IMR-90 (cell line): ENCODE results near the gene MLLT10. TPM values are rescaled to one million over a fixed set of nuclear protein-coding genes. Genes with fewer than 3 reads are reported as not detected.

Experiments
- ATAC-seq: fragments of 200-7000 bp; cut with Tn5 transposase; 2 replicates; pipeline ENCODE4 v1.9.1; 2020; ENCODE audit warnings: low read depth, mild to moderate bottlenecking, moderate library complexity
- BruUV-seq: library from RNA; stranded (reverse); fragments of 400-500 nt; replicated peaks from 2 replicates; lab custom pipeline; 2021; lab: Mats Ljungman, UMichigan
- CTCF ChIA-PET: fragments of 300-600 bp; formaldehyde crosslinking; extraction: SDS; loops from one replicate; lab custom pipeline; 2021; ENCODE audit warnings: antibody characterized with exemption; lab: Yijun Ruan, JAX
- POLR2A ChIA-PET: fragments of 300-600 bp; sonication (Branson Sonifier 250); formaldehyde crosslinking; loops from one replicate; lab custom pipeline; 2022; ENCODE audit warnings: antibody characterized with exemption; ENCODE audit not compliant: unreplicated experiment; lab: Charles Lee
- DNase-seq: peaks from one replicate; pipeline ENCODE4 v3.0.0; 2013
- H2AFZ ChIP-seq: replicated peaks from 2 replicates; pipeline ENCODE3; 2013; ENCODE audit warnings: low read length, mild to moderate bottlenecking; ENCODE audit not compliant: poor library complexity
- H2AK5ac ChIP-seq: 2 replicates; pipeline ENCODE4 v1.6.1; 2013; ENCODE audit warnings: low read depth, low read length, inconsistent platforms
- H2AK9ac ChIP-seq: replicated peaks from 2 replicates; pipeline ENCODE3; 2013; ENCODE audit warnings: mild to moderate bottlenecking, low read depth, low read length, moderate library complexity; ENCODE audit not compliant: poor library complexity
- H2BK120ac ChIP-seq: 2 replicates; pipeline ENCODE4 v1.6.1; 2013; ENCODE audit warnings: low read depth, low read length, inconsistent platforms
- H2BK15ac ChIP-seq: 3 replicates; pipeline ENCODE4 v1.6.1; 2013; ENCODE audit warnings: low read depth, low read length, inconsistent platforms
- H2BK20ac ChIP-seq: 2 replicates; pipeline ENCODE4 v1.6.1; 2013; ENCODE audit warnings: low read depth, mild to moderate bottlenecking, inconsistent platforms, low read length, moderate library complexity
- H2BK5ac ChIP-seq: 2 replicates; pipeline ENCODE4 v1.6.1; 2013; ENCODE audit warnings: mild to moderate bottlenecking, low read depth, low read length, inconsistent platforms; ENCODE audit not compliant: poor library complexity, severe bottlenecking
- H3K14ac ChIP-seq: replicated peaks from 2 replicates; pipeline ENCODE4 v1.6.1; 2013; ENCODE audit warnings: low read depth, low read length, inconsistent platforms
- H3K18ac ChIP-seq: 2 replicates; pipeline ENCODE4 v1.6.1; 2013; ENCODE audit warnings: low read depth, low read length, control low read depth
- H3K23ac ChIP-seq: 2 replicates; pipeline ENCODE4 v1.6.1; 2013; ENCODE audit warnings: low read depth, low read length, inconsistent platforms
- H3K27ac ChIP-seq: 2 replicates; pipeline ENCODE4 v1.5.1; 2013; ENCODE audit warnings: mild to moderate bottlenecking, control low read depth, low read length; ENCODE audit not compliant: insufficient read depth
- H3K27me3 ChIP-seq: 2 replicates; pipeline ENCODE4 v1.6.1; 2013; ENCODE audit warnings: low read length; ENCODE audit not compliant: control insufficient read depth, insufficient read depth
- H3K36me3 ChIP-seq: 2 replicates; pipeline ENCODE4 v1.6.1; 2013; ENCODE audit warnings: low read length, mixed read lengths; ENCODE audit not compliant: control insufficient read depth, insufficient read depth
- H3K4ac ChIP-seq: 2 replicates; pipeline ENCODE4 v1.6.1; 2013; ENCODE audit warnings: low read depth, low read length, inconsistent platforms
- H3K4me1 ChIP-seq: 2 replicates; pipeline ENCODE4 v1.6.1; 2013; ENCODE audit warnings: low read length, mixed read lengths; ENCODE audit not compliant: control insufficient read depth, insufficient read depth
- H3K4me2 ChIP-seq: 2 replicates; pipeline ENCODE4 v1.6.1; 2013; ENCODE audit warnings: low read depth, mild to moderate bottlenecking, control low read depth, low read length, moderate library complexity
- H3K4me3 ChIP-seq: 2 replicates; pipeline ENCODE4 v1.5.1; 2013; ENCODE audit warnings: low read depth, mild to moderate bottlenecking, control low read depth, low read length, moderate library complexity; ENCODE audit not compliant: insufficient read depth
- H3K56ac ChIP-seq: 2 replicates; pipeline ENCODE4 v1.6.1; 2013; ENCODE audit warnings: low read length, inconsistent platforms; ENCODE audit not compliant: insufficient read depth; ENCODE audit errors: extremely low read depth
- H3K79me1 ChIP-seq, 2 experiments: 2 replicates each; pipeline ENCODE4 v1.6.1; 2013; ENCODE audit warnings: low read length in 2 of 2, inconsistent platforms in 1 of 2, low read depth in 1 of 2
- H3K9ac ChIP-seq: 2 replicates; pipeline ENCODE4 v1.6.1; 2013; ENCODE audit warnings: low read depth, low read length, control low read depth
- H3K9me1 ChIP-seq: 2 replicates; pipeline ENCODE4 v1.6.1; 2013; ENCODE audit warnings: low read length, inconsistent platforms; ENCODE audit not compliant: insufficient read depth
- H3K9me3 ChIP-seq: 2 replicates; pipeline ENCODE4 v1.6.1; 2013; ENCODE audit warnings: low read length; ENCODE audit not compliant: control insufficient read depth, insufficient read depth
- H4K20me1 ChIP-seq: 2 replicates; pipeline ENCODE4 v1.6.1; 2013; ENCODE audit warnings: low read length, inconsistent platforms; ENCODE audit not compliant: insufficient read depth
- H4K5ac ChIP-seq: 2 replicates; pipeline ENCODE4 v1.6.1; 2013; ENCODE audit warnings: mild to moderate bottlenecking, low read depth, low read length, control low read depth
- H4K8ac ChIP-seq, 2 experiments: 2 replicates each; pipeline ENCODE4 v1.6.1; 2013; ENCODE audit warnings: low read depth in 2 of 2, low read length in 2 of 2, control low read depth in 1 of 2, inconsistent platforms in 1 of 2
- H4K91ac ChIP-seq: 2 replicates; pipeline ENCODE4 v1.6.1; 2013; ENCODE audit warnings: low read depth, low read length, inconsistent platforms; ENCODE audit not compliant: insufficient read depth
- BHLHE40 ChIP-seq: fragments of 150-350 bp; IDR thresholded peaks from 2 replicates; pipeline ENCODE4 v1.6.1; 2016; ENCODE audit warnings: mild to moderate bottlenecking, low read depth, low read length
- CHD1 ChIP-seq: IDR thresholded peaks from 2 replicates; pipeline ENCODE4 v1.6.1; 2012; ENCODE audit warnings: low read depth, low read length, improper control_type of control experiment
- ELK1 ChIP-seq: fragments of 150-350 bp; IDR thresholded peaks from 2 replicates; pipeline ENCODE4 v1.6.1; 2016; ENCODE audit warnings: low read depth, mild to moderate bottlenecking, low read length, moderate library complexity, borderline replicate concordance
- FOS ChIP-seq: fragments of 150-350 bp; IDR thresholded peaks from 2 replicates; pipeline ENCODE4 v1.6.1; 2016; ENCODE audit warnings: low read depth, low read length
- MAZ ChIP-seq: IDR thresholded peaks from 2 replicates; pipeline ENCODE4 v1.6.1; 2012; ENCODE audit warnings: low read depth, mild to moderate bottlenecking, low read length, improper control_type of control experiment, moderate library complexity, borderline replicate concordance
- POLR2A ChIP-seq: IDR thresholded peaks from 2 replicates; pipeline ENCODE4 v1.6.1; 2012; ENCODE audit warnings: mild to moderate bottlenecking, low read depth, low read length
- RCOR1 ChIP-seq: IDR thresholded peaks from 2 replicates; pipeline ENCODE4 v1.6.1; 2012; ENCODE audit warnings: mild to moderate bottlenecking, low read length, improper control_type of control experiment; ENCODE audit not compliant: insufficient replicate concordance
- RFX5 ChIP-seq: IDR thresholded peaks from 2 replicates; pipeline ENCODE4 v1.8.0; 2012; ENCODE audit warnings: low read depth, mild to moderate bottlenecking, low read length, moderate library complexity
- SMC3 ChIP-seq: fragments of 150-350 bp; IDR thresholded peaks from 2 replicates; pipeline ENCODE4 v1.6.1; 2016; ENCODE audit warnings: low read depth, mild to moderate bottlenecking, antibody characterized with exemption, low read length, moderate library complexity
- WGBS, 2 experiments: methylation state at CpG; one replicate each; pipeline versions ENCODE4 v1.1.5 to v1.1.7; 2013; ENCODE audit warnings: missing lambda C conversion rate in 2 of 2; ENCODE audit not compliant: insufficient read length in 1 of 2; ENCODE audit errors: extremely low coverage in 2 of 2; 5-methylcytosine and 5-hydroxymethylcytosine counted together
- dilution Hi-C: fragments of 300-500 bp; cut with HindIII; formaldehyde crosslinking; loops from one replicate; pipeline ENCODE4 v1.14.3; 2018; ENCODE audit warnings: low sequenced_read_pairs; ENCODE audit not compliant: unreplicated experiment
- in situ Hi-C: fragments of 300-500 bp; cut with MboI; formaldehyde crosslinking; loops from 3 replicates; pipeline ENCODE4 v1.14.3; 2019; ENCODE audit warnings: low sequenced_read_pairs, inconsistent platforms, mixed read lengths
- intact Hi-C: fragments of 100-400 bp; cut with micrococcal nuclease; formaldehyde crosslinking; loops from 2 replicates; pipeline ENCODE4 v1.10.0; 2022
- polyA plus RNA-seq, 3 experiments: library from polyadenylated mRNA; depleted of rRNA; stranded (reverse); fragments of >200 nt; gene quantifications; 2 replicates each; pipeline ENCODE4 v1.2.3, GENCODE V29; 2012; ENCODE audit warnings: low replicate concordance in 1 of 3
- total RNA-seq: library from RNA; depleted of rRNA; stranded (reverse); fragments of >200 nt; gene quantifications from 2 replicates; pipeline ENCODE4 v1.2.3, GENCODE V29; 2012

The MLLT10 gene
- total and polyA plus RNA-seq, 2 of the 4 experiments (the other 2 are of a cell fraction), result 22.5 to 29.0 TPM

GRCh38 chr10:21751341-21752310 lies 217.6 kb downstream of the MLLT10 start:
- Histone ChIP-seq H3K18ac (no peak overlapping the region), H2BK20ac (no peak overlapping the region), H3K23ac (no peak overlapping the region), H4K8ac (no peak overlapping the region), H3K56ac (no peak overlapping the region), H2AK9ac (no peak overlapping the region), H2BK5ac (no peak overlapping the region), H3K27me3 (no peaks in the 10 kb centered on the region), H3K4me2 (no peak overlapping the region), H4K91ac (no peak overlapping the region), H3K9me3 (no peaks in the 10 kb centered on the region), H2BK120ac (no peak overlapping the region), H3K79me1 (no peaks in the 10 kb centered on the region), H3K9ac (no peak overlapping the region), H3K4ac (no peak overlapping the region), H3K4me1 (no peaks in the 10 kb centered on the region), H2AK5ac (no peak overlapping the region), H3K4me3 (no peak overlapping the region), H4K5ac (no peak overlapping the region), H3K9me1 (no peaks in the 10 kb centered on the region), H2AFZ (no peak overlapping the region), H3K27ac (no peak overlapping the region), H2BK15ac (no peak overlapping the region), H3K14ac (no peak overlapping the region), H3K36me3 (peaks cover 3% of the 10 kb centered on the region; the same call in 1 of the 2 replicates), H4K20me1 (no peaks in the 10 kb centered on the region)
- TF ChIP-seq MAZ (no peak), BHLHE40 (no peak), RFX5 (no peak), FOS (no peak), ELK1 (no peak), CHD1 (no peak), RCOR1 (no peak), POLR2A (no peak), SMC3 (no peak)
- in situ Hi-C loops, result no loop called here
- intact Hi-C loops, result loop anchor here (5.0 kb wide), 1 partner anchor 201 kb away; no protein-coding TSS in a partner anchor
- ChIA-PET CTCF (interaction anchor here (1.0 kb wide), 1 partner anchor 9 kb away, joined by 3 read pairs; no protein-coding TSS in a partner anchor), POLR2A (no interaction called here)
- DNase-seq, result no peak
- dilution Hi-C loops, result no loop called here
- no TSS peak for BruUV-seq
- no peak for ATAC-seq
- WGBS, 2 experiments, result 89% methylated on average over 6 of the region's 26 CpGs; no CpG with 5 or more reads in 1 of the 2 experiments
